ENCODE data around the gene SPATA20. TPM values are rescaled to one million over a fixed set of nuclear protein-coding genes. Genes with fewer than 3 reads are reported as not detected.

SPATA20 gene
- total RNA-seq, 3 donors from 2014 or later = 52.4 to 62.3 (median 58.4) TPM

DNA sequence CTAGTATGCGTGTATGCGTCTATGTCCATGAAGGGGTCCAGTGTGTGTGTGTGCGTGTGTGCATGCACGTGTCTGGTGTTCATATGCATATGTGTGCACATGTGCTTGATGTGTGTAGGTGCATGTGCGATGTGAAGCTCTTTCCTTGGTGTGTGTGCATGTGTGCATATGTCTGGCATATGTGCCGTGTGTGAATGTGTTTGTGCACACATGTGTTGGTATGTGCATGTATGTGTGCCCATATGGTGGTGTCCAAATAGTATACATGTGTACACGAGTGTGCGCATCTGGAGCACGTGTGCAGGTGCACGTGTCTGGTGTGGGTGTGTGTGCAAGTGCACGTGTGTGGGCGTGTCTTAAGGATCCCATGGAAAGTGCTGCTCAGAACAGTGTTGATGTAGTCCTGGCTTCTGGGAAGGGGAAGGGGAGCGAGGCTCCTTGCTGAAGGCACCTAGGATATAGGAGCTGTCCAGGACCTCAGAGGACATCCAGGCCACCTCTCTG, 30.5 kb downstream of the SPATA20 start:
- H3K27me3 ChIP-seq = no peaks in the 10 kb centered on the region
- H3K9me3 ChIP-seq = no peaks in the 10 kb centered on the region
- intact Hi-C loops (cut with DNase I; ENCODE audit: low total_unique reads) = no loop called here
- DNase-seq (ENCODE audit: low spot score in 2 of 2) = no peak
- TF ChIP-seq, protein P1, sequence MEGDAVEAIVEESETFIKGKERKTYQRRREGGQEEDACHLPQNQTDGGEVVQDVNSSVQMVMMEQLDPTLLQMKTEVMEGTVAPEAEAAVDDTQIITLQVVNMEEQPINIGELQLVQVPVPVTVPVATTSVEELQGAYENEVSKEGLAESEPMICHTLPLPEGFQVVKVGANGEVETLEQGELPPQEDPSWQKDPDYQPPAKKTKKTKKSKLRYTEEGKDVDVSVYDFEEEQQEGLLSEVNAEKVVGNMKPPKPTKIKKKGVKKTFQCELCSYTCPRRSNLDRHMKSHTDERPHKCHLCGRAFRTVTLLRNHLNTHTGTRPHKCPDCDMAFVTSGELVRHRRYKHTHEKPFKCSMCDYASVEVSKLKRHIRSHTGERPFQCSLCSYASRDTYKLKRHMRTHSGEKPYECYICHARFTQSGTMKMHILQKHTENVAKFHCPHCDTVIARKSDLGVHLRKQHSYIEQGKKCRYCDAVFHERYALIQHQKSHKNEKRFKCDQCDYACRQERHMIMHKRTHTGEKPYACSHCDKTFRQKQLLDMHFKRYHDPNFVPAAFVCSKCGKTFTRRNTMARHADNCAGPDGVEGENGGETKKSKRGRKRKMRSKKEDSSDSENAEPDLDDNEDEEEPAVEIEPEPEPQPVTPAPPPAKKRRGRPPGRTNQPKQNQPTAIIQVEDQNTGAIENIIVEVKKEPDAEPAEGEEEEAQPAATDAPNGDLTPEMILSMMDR (IDR thresholded peaks at IDR 0.05) = no peak
- TF ChIP-seq POLR2A (IDR thresholded peaks at IDR 0.05) (no peak), POLR2AphosphoS5 (IDR thresholded peaks at IDR 0.05) (no peak)
- H3K27ac ChIP-seq = no peak overlapping the region
- no peak overlapping the region for H3K4me3 ChIP-seq
- H3K4me1 ChIP-seq = no peaks in the 10 kb centered on the region
- no peaks in the 10 kb centered on the region for H3K36me3 ChIP-seq

DNA sequence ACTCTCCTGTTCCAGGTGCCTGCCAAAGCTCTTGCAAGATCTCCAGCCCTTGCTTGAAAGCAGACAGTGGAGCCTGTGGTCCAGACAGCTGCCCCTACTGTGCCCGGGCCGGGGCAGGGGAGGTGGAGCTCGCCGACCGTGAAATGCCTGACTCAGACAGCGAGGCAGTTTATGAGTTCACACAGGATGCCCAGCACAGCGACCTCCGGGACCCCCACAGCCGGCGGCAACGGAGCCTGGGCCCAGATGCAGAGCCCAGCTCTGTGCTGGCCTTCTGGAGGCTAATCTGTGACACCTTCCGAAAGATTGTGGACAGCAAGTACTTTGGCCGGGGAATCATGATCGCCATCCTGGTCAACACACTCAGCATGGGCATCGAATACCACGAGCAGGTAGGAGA, 31.2 kb downstream of the SPATA20 start:
- DNase-seq (ENCODE audit: low spot score in 2 of 2) = no peak
- no peaks in the 10 kb centered on the region for H3K4me1 ChIP-seq
- H3K9me3 ChIP-seq = no peaks in the 10 kb centered on the region
- H3K36me3 ChIP-seq = no peaks in the 10 kb centered on the region
- H3K27ac ChIP-seq = no peak overlapping the region
- TF ChIP-seq POLR2AphosphoS5 (IDR thresholded peaks at IDR 0.05) = no peak
- no peak overlapping the region for H3K4me3 ChIP-seq
- H3K27me3 ChIP-seq = no peaks in the 10 kb centered on the region
- intact Hi-C loops (cut with DNase I; ENCODE audit: low total_unique reads) = no loop called here

- H3K4me3 ChIP-seq = no peak overlapping the region
- H3K36me3 ChIP-seq = no peaks in the 10 kb centered on the region
- DNase-seq (ENCODE audit: low spot score in 2 of 2) = no peak
- H3K27me3 ChIP-seq = no peaks in the 10 kb centered on the region
- H3K27ac ChIP-seq = no peak overlapping the region
- TF ChIP-seq, protein P1 (IDR thresholded peaks at IDR 0.05) = no peak
- TF ChIP-seq POLR2AphosphoS5 (IDR thresholded peaks at IDR 0.05) (no peak), POLR2A (IDR thresholded peaks at IDR 0.05) (no peak)
- intact Hi-C loops (cut with DNase I; ENCODE audit: low total_unique reads) = no loop called here
- H3K9me3 ChIP-seq = no peaks in the 10 kb centered on the region
- H3K4me1 ChIP-seq = no peaks in the 10 kb centered on the region
Measured at GRCh38 chr17:50579399-50579798, 32.4 kb downstream of the SPATA20 start.

DNA sequence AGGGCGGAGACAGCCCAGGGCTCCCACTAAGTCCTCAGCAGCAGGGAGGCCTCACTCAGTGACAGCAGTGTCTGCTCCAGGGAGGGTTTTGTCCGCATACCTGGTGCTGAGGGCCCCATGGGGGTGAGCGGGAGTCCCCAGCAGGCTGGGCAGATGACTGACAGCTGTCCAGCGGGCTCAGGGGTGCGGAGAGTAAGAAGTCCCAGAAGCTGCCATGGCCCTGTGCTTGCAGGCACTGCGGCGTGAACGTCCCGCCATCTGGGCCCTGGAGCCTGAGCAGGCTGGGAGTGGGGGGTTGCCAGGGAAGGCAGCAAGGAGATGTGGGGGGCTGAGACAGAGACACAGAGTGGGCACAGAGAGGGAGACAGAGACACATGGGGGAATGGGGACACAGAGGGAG, 33.7 kb downstream of the SPATA20 start:
- H3K27me3 ChIP-seq = no peaks in the 10 kb centered on the region
- no peak for TF ChIP-seq POLR2A (IDR thresholded peaks at IDR 0.05)
- TF ChIP-seq, protein P1 (IDR thresholded peaks at IDR 0.05) = no peak
- TF ChIP-seq POLR2AphosphoS5 (IDR thresholded peaks at IDR 0.05) = no peak
- no peaks in the 10 kb centered on the region for H3K4me1 ChIP-seq
- no peak overlapping the region for H3K4me3 ChIP-seq
- intact Hi-C loops (cut with DNase I; ENCODE audit: low total_unique reads) = no loop called here
- H3K36me3 ChIP-seq = no peaks in the 10 kb centered on the region
- H3K27ac ChIP-seq = no peak overlapping the region
- DNase-seq (ENCODE audit: low spot score in 2 of 2) = no peak
- no peaks in the 10 kb centered on the region for H3K9me3 ChIP-seq

- Histone ChIP-seq H3K27ac (no peak overlapping the region), H3K4me1 (no peaks in the 10 kb centered on the region), H3K27me3 (no peaks in the 10 kb centered on the region), H3K9me3 (no peaks in the 10 kb centered on the region), H3K36me3 (no peaks in the 10 kb centered on the region), H3K4me3 (no peak overlapping the region)
- DNase-seq (ENCODE audit: low spot score in 2 of 2) = no peak
- intact Hi-C loops (cut with DNase I; ENCODE audit: low total_unique reads) = no loop called here
- no peak for TF ChIP-seq POLR2A (IDR thresholded peaks at IDR 0.05)
- no peak for TF ChIP-seq POLR2AphosphoS5 (IDR thresholded peaks at IDR 0.05)
- TF ChIP-seq, protein P1 (IDR thresholded peaks at IDR 0.05) = no peak
Measured at GRCh38 chr17:50581316-50581715, 34.3 kb downstream of the SPATA20 start.

DNA sequence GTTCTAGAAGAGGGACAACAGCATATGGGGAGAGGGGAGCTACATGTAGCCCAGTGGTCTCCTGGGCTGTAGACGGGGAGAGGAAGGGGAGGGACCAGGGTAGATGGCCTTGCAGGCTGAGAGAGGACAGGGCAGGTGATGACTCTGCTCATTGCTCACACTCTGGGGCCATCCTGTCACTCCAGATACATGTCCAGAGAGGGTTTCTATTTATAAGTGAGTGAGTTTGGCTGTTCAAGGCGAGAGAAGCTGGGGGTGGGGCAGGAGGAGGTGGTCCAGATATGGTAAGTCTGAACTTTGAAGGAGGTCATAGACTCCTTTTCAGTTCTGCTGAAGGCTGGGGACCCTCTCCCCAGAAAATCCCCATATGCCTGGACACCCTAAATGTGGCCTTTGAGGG, 35.8 kb downstream of the SPATA20 start:
- no peak for DNase-seq (ENCODE audit: low spot score in 2 of 2)
- TF ChIP-seq POLR2AphosphoS5 (IDR thresholded peaks at IDR 0.05) = no peak
- TF ChIP-seq, protein P1 (IDR thresholded peaks at IDR 0.05) = no peak
- TF ChIP-seq POLR2A (IDR thresholded peaks at IDR 0.05) = no peak
- intact Hi-C loops (cut with DNase I; ENCODE audit: low total_unique reads) = no loop called here

More for the DNA sequence above, 35.8 kb downstream of the SPATA20 start:
- Histone ChIP-seq H3K9me3 (no peaks in the 10 kb centered on the region), H3K4me1 (no peaks in the 10 kb centered on the region), H3K27me3 (no peaks in the 10 kb centered on the region), H3K27ac (no peak overlapping the region), H3K36me3 (no peaks in the 10 kb centered on the region), H3K4me3 (no peak overlapping the region)
